HG03066 (cell line): Measurements from ENCODE around the gene REEP1.

ENCODE experiments used
- ATAC-seq: cut with Tn5 transposase; IDR thresholded peaks from one replicate; pipeline ENCODE4 v1.9.1; 2021; ENCODE audit warnings: low read depth; ENCODE audit not compliant: unreplicated experiment

REEP1 gene, protein sequence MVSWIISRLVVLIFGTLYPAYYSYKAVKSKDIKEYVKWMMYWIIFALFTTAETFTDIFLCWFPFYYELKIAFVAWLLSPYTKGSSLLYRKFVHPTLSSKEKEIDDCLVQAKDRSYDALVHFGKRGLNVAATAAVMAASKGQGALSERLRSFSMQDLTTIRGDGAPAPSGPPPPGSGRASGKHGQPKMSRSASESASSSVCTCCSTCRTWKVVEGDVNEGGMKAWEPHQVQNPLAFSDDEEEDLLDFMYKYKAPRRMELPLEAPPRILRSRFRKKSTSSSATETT

DNA sequence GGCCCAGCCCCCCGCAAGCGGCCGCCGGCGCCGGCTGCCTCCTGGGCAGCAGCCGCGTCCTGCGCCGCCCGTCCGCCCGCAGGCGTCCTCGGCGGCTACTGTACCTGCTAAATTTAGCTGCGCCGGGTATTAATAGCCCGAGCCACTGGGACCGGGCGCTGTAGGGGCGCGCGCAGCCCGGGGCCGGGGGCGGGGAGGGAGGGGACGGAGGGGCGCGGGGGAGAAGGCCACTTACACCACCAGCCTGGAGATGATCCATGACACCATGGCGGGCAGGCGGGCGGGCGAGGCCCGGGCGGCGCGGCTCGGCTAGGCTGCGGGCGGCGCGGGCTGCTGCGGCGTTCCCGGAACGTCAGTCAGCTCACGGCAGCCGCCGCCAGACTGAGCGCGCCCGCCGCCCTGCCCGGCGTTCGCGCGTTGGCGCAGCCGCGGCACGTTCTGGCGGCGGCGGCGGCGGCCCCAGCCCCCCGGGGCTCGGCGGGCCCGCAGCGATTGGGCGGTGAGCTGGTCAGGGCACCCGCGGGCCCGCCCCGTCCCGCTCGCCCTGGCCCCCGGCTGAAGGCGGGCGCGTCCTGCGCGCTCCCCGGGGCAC lies at the start of gene REEP1:
Gene REEP1, minus strand, starts transcription at position 383 of the 592 bp plus-strand sequence. Its CDS starts 116 bp downstream, at position 267.
- ATAC-seq, result no peak

DNA sequence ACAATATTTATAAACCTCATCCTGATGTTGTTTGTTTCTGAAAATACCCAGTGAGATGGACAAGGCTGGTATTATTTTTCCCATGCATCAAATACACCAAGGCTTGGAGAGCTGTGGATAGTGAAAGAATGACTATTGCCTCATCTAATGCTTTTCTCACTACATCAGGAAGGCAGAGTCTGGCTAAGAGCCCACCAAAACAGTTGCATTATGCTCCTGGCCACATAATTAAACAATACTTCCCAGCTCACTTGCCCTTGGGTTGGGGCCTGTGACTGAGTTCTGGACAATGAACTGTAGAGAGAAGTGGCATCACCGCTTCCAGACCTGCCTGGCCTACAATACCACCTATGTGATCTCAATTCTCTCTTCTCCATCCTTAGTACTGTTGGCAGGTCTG lies 46.4 kb upstream of the REEP1 start:
- ATAC-seq, result no peak

DNA sequence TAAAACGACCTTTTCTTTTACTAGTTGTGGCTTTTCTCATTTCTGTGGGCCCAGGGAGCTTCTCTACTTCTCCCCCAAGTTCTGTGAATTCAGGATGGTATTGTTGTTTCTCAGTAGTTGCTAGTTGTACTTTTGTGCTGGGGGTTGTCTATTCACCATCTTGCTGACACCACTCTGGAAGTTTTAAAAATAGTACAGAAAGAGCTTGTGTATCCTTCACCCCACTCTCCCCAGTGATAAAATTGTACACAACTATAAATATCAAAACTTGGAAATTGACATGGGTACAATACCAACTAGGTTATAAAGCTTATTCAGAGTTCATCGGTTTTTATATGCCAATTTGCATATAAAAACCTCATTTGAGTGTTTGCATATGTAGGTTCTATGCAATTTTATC lies 45.3 kb upstream of the REEP1 start:
- ATAC-seq, result no peak

DNA sequence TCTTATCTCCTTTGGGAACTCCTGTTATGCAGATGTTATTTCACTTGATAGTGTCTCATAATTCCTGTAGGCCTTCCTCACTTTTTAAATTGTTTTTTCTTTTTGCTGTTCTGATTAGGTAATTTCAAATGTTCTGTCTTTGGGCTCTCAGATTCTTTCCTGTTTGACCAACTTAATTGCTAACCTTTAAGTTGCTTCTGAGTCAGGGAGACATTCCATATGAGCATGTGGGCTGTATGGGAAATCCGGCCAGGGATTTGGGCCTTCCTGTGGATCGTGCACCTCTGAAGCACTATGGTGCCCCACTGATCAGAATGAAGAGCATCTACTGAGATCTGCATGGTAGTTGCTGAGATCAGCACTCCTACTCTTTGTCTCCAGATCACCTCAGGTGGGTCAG lies 44.7 kb upstream of the REEP1 start:
- ATAC-seq, result no peak

DNA sequence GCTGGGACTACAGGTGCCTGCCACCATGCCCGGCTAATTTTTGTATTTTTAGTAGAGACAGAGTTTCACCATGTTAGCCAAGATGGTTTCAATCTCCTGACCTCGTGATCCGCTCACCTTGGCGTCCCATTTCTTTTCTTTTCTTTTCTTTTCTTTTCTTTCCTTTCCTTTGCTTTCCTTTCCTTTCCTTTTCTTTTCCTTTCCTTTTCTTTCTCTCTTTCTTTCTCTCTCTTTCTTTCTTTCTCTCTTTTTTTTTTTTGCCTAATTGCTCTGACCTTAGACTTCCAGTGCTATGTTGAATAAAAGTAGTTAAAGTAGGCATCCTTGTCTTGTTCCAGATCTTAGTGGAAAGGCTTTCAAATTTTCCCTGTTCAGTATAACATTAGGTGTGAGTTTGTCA lies 41.0 kb upstream of the REEP1 start:
- no peak for ATAC-seq

DNA sequence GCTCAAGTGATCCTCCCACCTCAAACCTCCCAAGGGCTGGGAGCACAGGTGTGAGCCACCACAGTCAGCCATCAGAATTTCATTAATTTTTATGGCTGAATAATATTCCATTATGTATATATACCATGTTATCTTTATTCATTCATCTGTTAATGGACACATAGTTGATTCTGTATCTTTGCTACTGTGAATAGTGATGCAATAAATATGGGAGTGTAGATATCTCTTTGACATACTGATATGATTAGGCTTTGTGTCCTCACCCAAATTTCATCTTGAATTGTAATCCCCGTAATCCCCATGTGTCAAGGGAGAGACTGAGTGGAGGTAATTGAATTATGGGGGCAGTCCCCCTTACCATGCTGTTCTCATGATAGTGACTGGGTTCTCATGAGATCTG lies 38.2 kb upstream of the REEP1 start:
- no peak for ATAC-seq

DNA sequence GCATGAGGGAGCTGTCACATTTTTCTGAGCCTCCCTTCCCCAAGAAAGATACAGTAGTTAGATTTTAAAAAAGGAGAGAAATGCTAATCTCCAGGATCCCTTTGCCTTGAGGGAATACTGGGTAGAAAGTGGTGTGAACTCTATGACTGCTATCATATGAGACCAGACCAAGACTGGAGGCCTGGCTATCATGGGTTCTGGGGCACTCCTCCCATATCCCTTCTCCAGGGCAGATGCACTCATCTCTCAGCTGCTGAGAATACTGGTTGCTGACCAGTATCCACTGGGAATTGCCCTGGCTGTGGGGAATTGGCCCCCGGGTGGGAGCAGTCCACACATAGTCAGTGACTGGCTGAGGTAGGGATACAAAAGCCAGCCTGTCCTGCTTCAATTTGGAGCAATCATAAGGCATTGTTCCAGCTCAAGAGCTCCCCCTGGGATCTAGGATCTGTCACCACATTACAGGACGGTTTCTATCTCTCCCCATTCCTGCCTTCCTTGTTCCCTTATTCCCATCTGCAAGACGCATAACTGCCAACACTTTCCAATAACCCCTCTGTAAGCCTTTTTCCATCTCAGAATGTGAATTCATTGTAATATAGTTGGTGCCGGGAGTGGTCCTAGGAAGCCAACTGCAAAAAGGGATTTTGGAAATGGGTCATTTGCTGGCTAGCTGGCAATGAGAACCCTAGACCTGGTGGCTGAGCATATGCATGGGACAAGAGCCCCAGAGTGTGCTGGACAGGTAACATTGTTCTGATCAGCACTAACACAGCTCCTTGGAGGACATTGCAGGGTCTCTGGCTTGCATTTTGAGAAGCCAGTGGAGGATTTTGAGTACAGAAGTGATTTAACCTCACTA lies 35.4 kb upstream of the REEP1 start:
- ATAC-seq, result no peak

DNA sequence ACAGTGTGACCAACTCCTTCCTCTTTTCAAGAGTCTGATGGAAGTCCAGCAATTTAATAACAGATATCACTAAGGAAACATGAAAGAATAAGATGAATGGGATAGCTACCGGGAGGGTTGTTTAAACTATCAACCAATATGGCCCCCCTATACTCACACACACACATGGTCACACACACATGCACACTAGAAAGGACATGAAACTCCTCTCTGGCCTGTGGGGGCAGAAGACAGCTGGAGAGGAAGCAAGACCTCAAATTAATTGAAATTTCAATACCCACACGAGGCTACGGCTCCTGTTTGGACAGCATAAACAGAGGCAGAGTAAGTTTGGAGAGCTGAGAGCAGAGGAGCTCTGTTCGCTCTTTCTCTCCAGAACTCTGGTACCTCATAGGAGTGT lies 34.7 kb upstream of the REEP1 start:
- ATAC-seq, result no peak

DNA sequence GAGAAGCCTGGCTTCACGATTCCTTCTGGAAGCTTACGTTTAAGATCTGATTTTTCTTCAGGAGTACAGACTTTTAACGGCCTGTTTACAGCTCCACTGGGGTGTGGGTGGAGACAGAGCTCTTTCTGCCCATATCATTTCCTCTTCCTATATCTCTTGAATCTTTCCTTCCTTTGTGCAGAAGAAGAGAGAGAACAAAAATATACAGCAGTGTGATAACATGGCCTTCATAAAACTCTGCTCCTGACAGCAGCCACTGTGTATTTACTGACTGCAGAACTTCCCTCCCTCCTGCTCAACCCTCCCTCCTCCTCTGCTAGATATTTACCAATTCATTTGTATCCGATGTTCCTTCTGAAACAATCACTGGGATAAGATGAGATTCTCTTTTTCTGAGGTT lies 34.1 kb upstream of the REEP1 start:
- ATAC-seq, result no peak

DNA sequence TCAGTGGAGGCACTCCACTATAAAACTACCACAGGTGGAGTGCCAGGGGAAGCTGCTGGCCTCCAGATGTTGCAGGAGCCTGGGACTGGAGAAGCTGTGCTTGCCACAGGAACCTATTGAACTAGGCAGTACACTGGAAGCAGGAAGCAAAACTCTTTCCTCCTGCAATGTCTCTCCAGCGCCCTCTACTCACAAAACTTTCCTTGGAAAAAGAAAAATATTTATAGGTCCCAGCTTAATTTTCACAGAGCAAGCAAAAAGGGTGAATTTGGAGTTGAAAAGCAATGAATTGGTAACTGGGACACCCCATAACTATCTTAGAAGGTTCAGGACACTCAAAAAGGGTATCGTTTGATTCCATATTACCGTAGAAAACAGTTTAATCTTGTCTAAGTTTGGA lies 33.2 kb upstream of the REEP1 start:
- ATAC-seq, result no peak

DNA sequence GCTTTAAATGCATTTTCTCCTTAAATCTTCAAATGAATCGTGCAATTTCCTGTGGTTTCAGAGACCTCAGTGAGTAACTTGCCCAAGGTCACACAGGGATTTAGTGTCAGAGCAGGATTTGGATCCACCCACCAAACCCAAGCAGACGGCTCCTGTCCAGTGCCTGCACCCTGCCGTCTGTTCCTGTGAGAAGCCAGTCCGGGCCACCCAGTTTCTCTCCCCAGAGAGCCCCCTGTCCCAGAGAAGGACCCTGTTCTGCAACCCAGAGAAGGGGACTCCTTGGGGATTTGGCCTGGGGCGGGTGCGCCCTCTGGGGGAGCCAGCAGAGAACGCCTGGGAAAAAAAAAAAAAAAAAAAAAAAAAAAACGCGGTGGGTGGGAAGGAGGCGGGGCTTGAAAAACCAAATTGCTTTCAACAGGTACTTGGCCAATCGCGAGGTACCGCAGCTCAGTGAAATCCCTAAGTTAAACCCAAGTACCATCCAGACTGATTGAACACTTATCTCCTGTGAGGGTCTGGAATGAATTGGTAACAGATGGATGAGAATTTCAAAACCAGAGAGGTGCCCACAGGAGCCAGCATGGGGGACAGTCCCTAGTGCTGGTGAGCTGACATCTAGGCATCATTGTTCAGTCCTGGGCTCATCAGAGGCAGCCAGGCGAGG lies 30.9 kb upstream of the REEP1 start:
- ATAC-seq, result no peak

DNA sequence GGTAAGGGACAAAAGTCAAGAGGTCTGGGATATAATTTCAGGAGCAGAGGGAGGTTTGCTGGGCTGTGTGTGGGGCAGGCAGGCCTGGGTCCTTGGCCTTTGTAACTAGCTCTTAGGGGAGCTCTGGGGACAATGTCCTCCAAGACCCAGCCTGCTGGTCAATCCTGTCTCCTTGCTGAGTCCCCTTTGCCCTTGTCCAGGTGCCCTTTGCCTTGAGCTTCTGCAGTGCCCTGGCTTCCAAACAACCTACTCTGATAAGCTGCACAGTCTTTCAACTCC lies 30.0 kb upstream of the REEP1 start:
- no peak for ATAC-seq

DNA sequence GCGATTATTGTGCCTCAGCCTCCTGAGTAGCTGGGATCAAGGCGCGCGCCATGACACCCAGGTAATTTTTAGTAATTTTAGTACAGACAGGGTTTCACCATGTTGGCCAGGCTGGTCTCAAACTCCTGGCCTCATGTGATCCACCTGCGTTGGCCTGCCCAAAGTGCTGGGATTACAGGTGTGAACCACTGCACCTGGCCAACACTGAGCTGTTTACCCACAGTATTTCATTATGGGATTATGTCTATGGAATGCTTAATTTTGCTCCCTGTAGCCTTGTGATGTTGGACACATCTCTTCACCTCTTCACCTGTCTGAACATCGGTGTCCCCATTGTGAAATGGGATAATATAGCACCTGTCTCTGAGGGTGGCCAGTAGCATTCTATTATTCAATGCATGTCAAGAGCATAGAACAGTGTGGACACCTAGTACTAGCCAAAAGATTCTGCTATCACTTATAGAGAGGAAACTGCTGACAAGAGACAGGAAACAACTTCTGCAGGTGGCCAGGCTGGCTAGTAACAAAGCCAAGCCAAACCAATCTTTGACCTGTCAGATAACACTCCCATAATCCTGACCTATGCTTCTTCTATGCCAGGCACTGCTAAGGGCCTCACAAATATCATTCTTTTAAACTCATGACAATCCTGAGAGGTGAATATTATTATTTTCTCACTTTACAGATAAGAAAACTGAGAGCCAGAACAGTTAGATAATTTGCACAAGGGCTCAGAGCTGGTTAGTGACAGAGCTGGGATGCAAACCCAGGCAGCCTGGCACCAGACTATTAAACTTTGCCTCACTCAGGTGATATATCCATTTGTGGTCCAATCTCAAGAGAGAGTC lies 29.4 kb upstream of the REEP1 start:
- ATAC-seq, result no peak

DNA sequence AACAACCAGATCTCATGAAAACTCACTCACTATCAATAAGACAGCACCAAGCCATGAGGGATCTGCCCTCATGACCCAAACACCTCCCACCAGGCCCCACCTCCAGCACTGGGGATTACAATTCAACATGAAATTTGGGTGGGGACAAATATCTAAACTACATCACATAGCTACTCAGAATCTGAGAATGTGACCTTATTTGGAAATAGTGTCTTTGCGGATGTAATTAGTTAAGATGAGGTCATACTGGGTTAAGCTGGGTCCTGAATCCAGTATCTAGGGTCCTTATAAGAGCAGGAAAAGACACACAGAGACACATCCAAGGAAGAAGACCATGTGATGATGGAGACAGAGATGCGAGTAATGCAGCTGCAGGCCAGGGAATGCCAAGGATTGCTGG lies 27.5 kb upstream of the REEP1 start:
- ATAC-seq, result no peak

DNA sequence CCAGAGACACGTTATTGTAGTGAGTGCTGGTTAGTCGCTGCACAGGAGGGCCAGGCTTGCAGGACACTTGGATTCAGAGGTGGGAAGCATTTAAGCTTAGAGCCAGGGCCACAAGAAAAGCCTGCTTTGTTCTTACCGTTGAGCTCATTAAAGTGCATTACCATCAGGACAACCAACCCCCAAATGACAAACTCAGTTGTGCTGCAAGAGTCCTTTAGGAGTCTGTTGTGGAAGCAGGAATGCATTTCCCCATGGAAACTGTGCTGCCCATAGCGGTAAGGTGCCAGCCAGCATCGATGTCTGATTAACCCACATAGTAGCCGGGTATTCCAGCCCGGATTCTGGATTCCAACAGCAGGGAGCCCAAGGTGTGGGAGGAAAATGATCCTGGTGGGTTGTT lies 23.4 kb upstream of the REEP1 start:
- ATAC-seq, result no peak

DNA sequence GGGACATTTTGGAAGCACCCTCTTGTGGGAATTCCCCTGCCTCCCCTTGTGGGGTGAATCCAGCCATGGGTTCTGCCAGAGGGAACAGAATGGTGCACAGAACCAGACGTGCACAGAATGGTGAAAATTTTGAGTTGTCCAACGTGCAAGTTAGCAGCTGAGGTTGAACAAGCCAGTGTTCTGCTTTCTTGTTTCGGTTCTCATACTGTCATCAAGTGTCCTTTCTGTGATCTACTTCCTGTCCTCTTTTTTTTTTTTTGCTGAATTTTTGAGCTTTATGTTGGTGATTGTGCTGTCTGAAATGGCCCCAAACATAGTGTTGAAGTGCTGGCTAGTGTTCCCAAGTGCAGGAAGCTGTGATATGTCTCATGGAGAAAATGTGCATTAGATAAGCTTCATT lies 21.5 kb upstream of the REEP1 start:
- ATAC-seq, result peak; percentile 92

DNA sequence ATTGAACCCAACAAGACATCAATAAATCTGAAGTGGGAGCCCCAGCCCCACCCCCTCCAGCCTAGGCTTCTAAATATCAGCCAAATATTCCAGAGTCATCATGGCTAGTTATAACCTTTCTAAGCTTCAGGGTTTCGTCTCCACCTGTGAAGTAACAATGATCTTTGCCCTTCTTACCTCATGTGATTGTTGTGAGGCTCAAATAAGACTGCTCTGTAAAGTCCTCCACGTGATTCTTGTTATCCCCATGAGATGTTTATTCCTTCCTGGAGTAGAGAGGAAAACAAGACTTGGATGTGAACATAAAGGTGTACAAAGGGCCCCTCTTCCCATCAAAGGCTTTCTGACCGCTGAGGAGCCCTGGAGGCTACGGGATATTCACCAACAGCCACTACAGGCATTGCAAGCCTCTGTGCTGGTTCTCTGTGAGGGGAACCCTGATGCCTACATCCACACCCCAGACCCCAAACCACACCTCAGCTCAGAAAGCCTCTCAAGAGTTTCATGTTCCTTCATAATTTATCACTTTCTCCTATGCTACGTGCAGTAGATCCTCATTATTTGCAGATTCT lies 20.1 kb upstream of the REEP1 start:
- no peak for ATAC-seq

DNA sequence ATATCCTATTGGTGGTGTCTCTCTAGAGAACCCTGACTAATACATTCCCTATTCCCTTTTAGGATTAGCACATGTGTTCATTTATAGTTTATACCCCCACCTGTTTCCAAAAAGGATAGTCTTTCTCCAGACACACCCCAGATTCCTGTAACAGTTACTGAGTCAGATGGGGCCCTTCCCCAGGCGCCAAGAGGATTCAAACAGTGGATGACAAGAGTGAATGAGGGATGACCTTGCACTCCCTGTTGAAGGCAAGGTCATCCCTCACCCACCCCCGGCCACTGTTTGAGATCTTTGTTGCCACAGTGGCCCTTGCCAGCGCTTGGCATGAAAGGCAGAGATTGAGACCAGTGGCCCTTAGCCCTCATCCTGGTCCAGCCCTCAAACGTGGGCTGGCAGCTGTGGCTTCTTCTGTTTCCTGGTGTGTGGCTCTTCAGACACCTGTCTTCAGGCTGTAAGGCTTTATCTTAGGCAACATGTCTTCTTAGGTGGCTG lies 15.3 kb upstream of the REEP1 start:
- ATAC-seq, result no peak

DNA sequence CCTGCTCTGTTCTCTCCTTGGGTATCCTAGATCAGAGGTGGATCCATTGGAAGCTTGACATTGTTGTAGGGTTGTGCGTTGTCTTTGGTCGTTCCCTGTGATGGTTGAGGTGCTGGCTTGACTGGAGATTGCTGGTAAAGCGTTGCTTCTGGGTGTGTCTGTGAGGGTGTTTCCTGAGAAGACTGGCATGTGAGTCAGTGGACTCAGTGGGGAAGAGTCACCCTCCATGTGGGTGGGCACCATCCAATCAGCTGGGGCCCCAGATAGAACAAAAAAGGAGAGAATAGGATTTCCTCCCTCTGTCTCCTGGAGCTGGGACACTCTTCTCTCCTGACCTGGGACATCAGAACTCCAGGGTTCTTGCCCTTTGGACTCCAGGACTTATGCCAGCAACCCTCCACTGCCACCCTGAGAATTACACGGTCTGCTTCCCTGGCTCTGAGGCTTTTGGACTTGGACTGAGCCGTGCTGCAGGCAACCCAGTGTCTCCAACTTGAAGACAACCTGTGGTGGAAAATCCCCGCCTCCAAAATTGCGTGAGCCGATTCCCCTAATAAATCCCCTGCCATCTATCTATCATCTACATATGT lies 14.8 kb upstream of the REEP1 start:
- ATAC-seq, result no peak

DNA sequence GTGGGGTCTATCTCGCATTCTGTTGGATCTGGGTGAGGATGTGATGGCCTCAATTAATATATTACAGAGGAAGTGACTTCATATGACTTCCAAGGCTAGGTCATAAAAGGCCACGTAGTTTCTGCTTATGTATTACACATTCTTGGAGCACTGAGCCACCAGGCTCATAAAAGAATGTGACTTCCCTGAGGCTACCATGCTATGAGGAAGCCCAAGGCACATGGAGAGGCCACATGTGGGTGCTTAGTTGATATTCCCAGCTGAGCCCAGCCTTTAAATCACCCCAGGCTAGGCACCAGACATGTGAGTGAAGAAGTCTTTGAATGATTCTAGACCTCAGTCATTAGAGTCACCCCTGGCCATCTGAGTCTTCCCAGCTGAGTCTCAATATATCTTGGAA lies 13.3 kb upstream of the REEP1 start:
- no peak for ATAC-seq
